ENCODE data around the gene EZR.
"Not testable (repeated sequence)": the region's sequence is repeated elsewhere in the genome, so short reads cannot be mapped to it uniquely, and the experiment has no call there.

The EZR gene

DNA sequence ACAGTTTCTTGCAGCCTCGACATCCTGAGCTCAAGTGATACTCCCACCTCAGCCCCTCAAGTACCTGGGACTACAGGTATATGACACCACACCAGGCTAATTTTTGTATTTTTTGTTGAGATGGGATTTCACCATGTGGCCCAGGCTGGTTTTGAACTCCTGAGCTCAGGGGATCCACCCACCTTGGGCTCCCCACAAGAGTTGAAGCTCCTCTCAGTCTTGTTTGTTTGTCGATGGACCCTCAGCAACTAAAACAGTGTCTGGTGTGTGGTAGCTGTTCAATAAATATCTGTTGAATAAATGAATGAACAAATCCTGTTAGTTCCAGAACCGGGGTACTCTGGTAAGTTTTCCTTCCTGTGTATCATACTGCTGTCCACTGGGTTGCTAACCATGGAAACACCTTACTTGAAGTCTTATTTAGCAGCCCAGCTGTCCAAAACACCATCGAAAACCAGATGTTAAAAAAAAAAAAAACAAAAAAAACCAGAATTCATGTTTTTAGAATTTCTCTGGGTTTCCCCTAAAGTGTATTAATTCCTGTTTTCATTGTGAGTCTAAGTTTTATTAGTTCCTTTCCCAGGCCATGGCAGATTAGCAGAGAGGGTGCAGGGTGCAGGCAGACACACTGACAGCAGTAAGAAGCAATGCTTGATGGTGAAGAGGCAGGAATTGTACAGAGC is 7.8 kb upstream of the EZR start:
- Histone ChIP-seq H3K9me3 (ENCODE audit: insufficient read depth, low read length, severe bottlenecking) (no peaks in the 10 kb centered on the region), H3K36me3 (ENCODE audit: insufficient read depth, low read length) (no peaks in the 10 kb centered on the region), H3K4me1 (ENCODE audit: insufficient read depth, low read length) (no peaks in the 10 kb centered on the region), H2AFZ (ENCODE audit: low read depth, low read length) (no peak overlapping the region), H3K4me3 (ENCODE audit: low read depth in 1 of 2, low read length in 2 of 2) (no peak overlapping the region), H3K4me2 (ENCODE audit: insufficient read depth, low read length) (no peak overlapping the region), H3K9ac (ENCODE audit: low read depth, low read length) (no peak overlapping the region), H3K27me3 (ENCODE audit: insufficient read depth, low read length, poor library complexity) (no peaks in the 10 kb centered on the region), H3K79me2 (ENCODE audit: insufficient read depth, low read length) (no peaks in the 10 kb centered on the region), H3K27ac (ENCODE audit: low read length) (no peak overlapping the region), H4K20me1 (ENCODE audit: insufficient read depth, low read length) (no peaks in the 10 kb centered on the region)
- ATAC-seq (ENCODE audit: insufficient read depth, low read depth) (no peak), DNase-seq (no peak)
- TF ChIP-seq EZH2 (IDR thresholded peaks at IDR 0.05; ENCODE audit: borderline replicate concordance, low read depth, low read length, severe bottlenecking): no peak
- TF ChIP-seq, protein P1, sequence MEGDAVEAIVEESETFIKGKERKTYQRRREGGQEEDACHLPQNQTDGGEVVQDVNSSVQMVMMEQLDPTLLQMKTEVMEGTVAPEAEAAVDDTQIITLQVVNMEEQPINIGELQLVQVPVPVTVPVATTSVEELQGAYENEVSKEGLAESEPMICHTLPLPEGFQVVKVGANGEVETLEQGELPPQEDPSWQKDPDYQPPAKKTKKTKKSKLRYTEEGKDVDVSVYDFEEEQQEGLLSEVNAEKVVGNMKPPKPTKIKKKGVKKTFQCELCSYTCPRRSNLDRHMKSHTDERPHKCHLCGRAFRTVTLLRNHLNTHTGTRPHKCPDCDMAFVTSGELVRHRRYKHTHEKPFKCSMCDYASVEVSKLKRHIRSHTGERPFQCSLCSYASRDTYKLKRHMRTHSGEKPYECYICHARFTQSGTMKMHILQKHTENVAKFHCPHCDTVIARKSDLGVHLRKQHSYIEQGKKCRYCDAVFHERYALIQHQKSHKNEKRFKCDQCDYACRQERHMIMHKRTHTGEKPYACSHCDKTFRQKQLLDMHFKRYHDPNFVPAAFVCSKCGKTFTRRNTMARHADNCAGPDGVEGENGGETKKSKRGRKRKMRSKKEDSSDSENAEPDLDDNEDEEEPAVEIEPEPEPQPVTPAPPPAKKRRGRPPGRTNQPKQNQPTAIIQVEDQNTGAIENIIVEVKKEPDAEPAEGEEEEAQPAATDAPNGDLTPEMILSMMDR (IDR thresholded peaks at IDR 0.05; ENCODE audit: borderline replicate concordance, extremely low read depth, low read length, poor library complexity, severe bottlenecking): no peak

- DNase-seq (no peak), ATAC-seq (ENCODE audit: insufficient read depth, low read depth) (no peak)
- no peak overlapping the region for H2AFZ ChIP-seq (ENCODE audit: low read depth, low read length)
Measured at GRCh38 chr6:158825951-158826306, 6.8 kb upstream of the EZR start.

DNA sequence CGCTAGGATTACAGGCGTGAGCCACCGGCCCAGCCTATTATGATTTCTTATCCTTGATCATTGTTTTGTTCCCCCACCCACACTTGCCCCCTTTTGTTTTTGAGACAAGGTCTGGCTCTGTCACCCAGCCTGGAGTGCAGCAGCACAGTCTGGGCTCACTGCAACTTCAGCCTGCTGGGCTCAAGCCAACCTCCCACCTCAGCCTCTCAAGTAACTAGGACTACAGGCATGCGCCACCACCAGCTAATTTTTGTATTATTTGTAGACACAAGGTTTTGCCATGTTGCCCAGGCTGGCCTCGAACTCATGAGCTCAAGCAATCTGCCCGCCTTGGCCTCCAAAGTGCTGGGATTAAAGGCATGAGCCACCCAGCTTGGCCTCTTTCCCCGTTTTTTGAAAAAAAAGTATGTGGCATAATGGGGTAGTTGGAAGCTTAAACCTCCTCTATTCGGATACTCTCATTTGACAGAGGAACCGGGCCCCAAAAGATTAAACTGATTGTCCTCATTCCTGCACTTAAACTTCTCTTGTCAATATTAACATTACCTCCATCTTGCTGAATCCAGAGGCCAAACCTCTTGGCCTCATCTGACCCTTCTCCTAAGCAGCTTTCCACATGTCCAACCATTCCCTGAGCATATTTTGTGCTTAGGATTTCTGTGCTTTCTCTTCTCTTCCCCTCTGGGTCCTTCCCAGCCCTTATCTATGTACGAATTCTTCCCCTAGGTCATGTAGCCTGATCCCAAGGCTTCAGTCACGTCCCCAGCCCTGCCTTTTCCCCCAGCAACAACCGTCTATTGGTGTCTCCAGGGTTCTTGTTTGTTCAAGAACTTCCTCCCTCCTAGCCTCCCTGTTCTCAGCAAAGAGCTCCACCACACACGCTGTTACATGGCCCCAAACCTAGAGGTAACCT is 6.1 kb upstream of the EZR start:
- DNase-seq (no peak), ATAC-seq (ENCODE audit: insufficient read depth, low read depth) (no peak)
- Histone ChIP-seq H3K27ac (ENCODE audit: low read length) (no peak overlapping the region), H4K20me1 (ENCODE audit: insufficient read depth, low read length) (no peaks in the 10 kb centered on the region), H3K4me3 (ENCODE audit: low read depth in 1 of 2, low read length in 2 of 2) (no peak overlapping the region), H3K9ac (ENCODE audit: low read depth, low read length) (no peak overlapping the region), H3K4me2 (ENCODE audit: insufficient read depth, low read length) (no peak overlapping the region), H3K36me3 (ENCODE audit: insufficient read depth, low read length) (no peaks in the 10 kb centered on the region), H3K79me2 (ENCODE audit: insufficient read depth, low read length) (no peaks in the 10 kb centered on the region), H2AFZ (ENCODE audit: low read depth, low read length) (no peak overlapping the region), H3K9me3 (ENCODE audit: insufficient read depth, low read length, severe bottlenecking) (no peaks in the 10 kb centered on the region), H3K4me1 (ENCODE audit: insufficient read depth, low read length) (no peaks in the 10 kb centered on the region), H3K27me3 (ENCODE audit: insufficient read depth, low read length, poor library complexity) (no peaks in the 10 kb centered on the region)
- TF ChIP-seq EZH2 (IDR thresholded peaks at IDR 0.05; ENCODE audit: borderline replicate concordance, low read depth, low read length, severe bottlenecking): no peak
- TF ChIP-seq, protein P1 (IDR thresholded peaks at IDR 0.05; ENCODE audit: borderline replicate concordance, extremely low read depth, low read length, poor library complexity, severe bottlenecking): no peak

More at GRCh38 chr6:158825951-158826306, 6.8 kb upstream of the EZR start:
- no peaks in the 10 kb centered on the region for H3K79me2 ChIP-seq (ENCODE audit: insufficient read depth, low read length)
- TF ChIP-seq EZH2 (IDR thresholded peaks at IDR 0.05; ENCODE audit: borderline replicate concordance, low read depth, low read length, severe bottlenecking): no peak
- TF ChIP-seq, protein P1 (IDR thresholded peaks at IDR 0.05; ENCODE audit: borderline replicate concordance, extremely low read depth, low read length, poor library complexity, severe bottlenecking): no peak
- no peaks in the 10 kb centered on the region for H3K36me3 ChIP-seq (ENCODE audit: insufficient read depth, low read length)
- H3K9ac ChIP-seq (ENCODE audit: low read depth, low read length): no peak overlapping the region
- no peaks in the 10 kb centered on the region for H3K4me1 ChIP-seq (ENCODE audit: insufficient read depth, low read length)
- H3K4me2 ChIP-seq (ENCODE audit: insufficient read depth, low read length): no peak overlapping the region
- H3K4me3 ChIP-seq (ENCODE audit: low read depth in 1 of 2, low read length in 2 of 2): no peak overlapping the region
- no peaks in the 10 kb centered on the region for H3K27me3 ChIP-seq (ENCODE audit: insufficient read depth, low read length, poor library complexity)
- H3K9me3 ChIP-seq (ENCODE audit: insufficient read depth, low read length, severe bottlenecking): no peaks in the 10 kb centered on the region
- no peak overlapping the region for H3K27ac ChIP-seq (ENCODE audit: low read length)
- H4K20me1 ChIP-seq (ENCODE audit: insufficient read depth, low read length): no peaks in the 10 kb centered on the region

DNA sequence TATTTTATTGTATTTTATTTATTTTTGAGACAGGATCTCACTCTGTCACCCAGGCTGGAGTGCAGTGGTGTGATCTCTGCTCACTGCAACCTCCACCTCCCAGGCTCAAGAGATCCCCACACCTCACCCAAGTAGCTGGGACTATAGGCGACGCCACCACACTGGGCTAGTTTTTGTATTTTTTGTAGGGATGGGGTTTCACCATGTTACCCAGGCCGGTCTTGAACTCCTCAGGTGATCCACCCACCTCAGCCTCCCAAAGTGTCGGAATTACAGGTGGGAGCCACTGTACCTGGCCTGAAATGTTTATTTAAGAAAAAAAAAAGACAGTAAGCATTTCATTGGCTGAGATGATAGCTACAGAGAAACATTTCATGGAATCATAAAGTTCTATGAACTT is 4.4 kb upstream of the EZR start:
- H3K9me3 ChIP-seq (ENCODE audit: insufficient read depth, low read length, severe bottlenecking); H2AFZ ChIP-seq (ENCODE audit: low read depth, low read length); H4K20me1 ChIP-seq (ENCODE audit: insufficient read depth, low read length); H3K4me2 ChIP-seq (ENCODE audit: insufficient read depth, low read length); H3K4me1 ChIP-seq (ENCODE audit: insufficient read depth, low read length); DNase-seq; H3K79me2 ChIP-seq (ENCODE audit: insufficient read depth, low read length); H3K27ac ChIP-seq (ENCODE audit: low read length); H3K4me3 ChIP-seq (ENCODE audit: low read depth in 1 of 2, low read length in 2 of 2); H3K9ac ChIP-seq (ENCODE audit: low read depth, low read length); H3K27me3 ChIP-seq (ENCODE audit: insufficient read depth, low read length, poor library complexity); H3K36me3 ChIP-seq (ENCODE audit: insufficient read depth, low read length); ATAC-seq (ENCODE audit: insufficient read depth, low read depth): not testable (repeated sequence)
